ENCODE data around the gene SLC19A1.

The SLC19A1 gene

GRCh38 chr21:45494851-45495680 lies 47.2 kb downstream of the SLC19A1 start:
- H3K4me3 ChIP-seq (replicated peaks in 1 of 2; ENCODE audit: low read depth in 2 of 2, low read length in 2 of 2), result no peak overlapping the region
- TF ChIP-seq, protein P1, sequence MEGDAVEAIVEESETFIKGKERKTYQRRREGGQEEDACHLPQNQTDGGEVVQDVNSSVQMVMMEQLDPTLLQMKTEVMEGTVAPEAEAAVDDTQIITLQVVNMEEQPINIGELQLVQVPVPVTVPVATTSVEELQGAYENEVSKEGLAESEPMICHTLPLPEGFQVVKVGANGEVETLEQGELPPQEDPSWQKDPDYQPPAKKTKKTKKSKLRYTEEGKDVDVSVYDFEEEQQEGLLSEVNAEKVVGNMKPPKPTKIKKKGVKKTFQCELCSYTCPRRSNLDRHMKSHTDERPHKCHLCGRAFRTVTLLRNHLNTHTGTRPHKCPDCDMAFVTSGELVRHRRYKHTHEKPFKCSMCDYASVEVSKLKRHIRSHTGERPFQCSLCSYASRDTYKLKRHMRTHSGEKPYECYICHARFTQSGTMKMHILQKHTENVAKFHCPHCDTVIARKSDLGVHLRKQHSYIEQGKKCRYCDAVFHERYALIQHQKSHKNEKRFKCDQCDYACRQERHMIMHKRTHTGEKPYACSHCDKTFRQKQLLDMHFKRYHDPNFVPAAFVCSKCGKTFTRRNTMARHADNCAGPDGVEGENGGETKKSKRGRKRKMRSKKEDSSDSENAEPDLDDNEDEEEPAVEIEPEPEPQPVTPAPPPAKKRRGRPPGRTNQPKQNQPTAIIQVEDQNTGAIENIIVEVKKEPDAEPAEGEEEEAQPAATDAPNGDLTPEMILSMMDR (IDR thresholded peaks at IDR 0.05; ENCODE audit: low read depth, low read length), result no peak
- DNase-seq (ENCODE audit: low read depth in 2 of 2), result no peak

DNA sequence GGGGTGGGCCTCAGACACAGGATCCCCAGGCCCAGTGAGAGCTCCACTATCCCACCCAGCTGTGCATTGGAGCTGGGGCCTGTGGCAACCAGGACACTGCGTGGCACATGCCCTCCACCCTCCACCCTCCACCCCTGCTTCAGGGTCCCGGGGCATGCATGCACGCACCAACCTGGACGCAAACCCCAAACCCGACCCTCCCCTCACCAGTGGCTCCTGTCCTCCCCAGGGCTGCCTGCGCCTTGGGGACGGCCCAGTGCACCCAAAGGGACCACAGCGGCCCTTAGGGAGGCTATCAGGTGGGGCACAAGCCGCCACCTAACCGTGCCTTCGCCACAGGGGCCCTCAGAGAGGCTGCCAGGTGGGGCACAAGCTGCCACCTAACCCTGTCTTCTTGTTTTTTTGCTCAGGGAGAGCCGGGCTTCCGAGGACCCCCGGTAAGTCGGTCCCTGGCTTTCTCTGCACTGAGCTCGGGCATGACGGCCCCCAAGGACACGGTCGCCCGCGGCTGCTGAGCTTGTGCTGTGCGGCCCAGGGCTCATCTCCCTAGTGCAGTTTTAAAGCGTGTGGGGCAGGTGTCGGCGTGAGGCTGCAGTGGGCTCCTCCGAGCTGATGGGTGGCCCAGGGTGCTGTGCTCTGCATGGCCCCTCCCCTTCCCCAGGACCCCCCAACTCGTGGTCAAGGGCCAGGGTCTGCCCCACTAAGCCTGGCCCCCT lies 47.9 kb downstream of the SLC19A1 start:
- TF ChIP-seq, protein P1 (IDR thresholded peaks at IDR 0.05; ENCODE audit: low read depth, low read length), result no peak
- H3K4me3 ChIP-seq (replicated peaks in 1 of 2; ENCODE audit: low read depth in 2 of 2, low read length in 2 of 2), result no peak overlapping the region
- DNase-seq (ENCODE audit: low read depth in 2 of 2), result no peak

GRCh38 chr21:45493401-45494001 lies 48.7 kb downstream of the SLC19A1 start:
- TF ChIP-seq, protein P1 (IDR thresholded peaks at IDR 0.05; ENCODE audit: low read depth, low read length), result no peak
- no peak for DNase-seq (ENCODE audit: low read depth in 2 of 2)
- H3K4me3 ChIP-seq (replicated peaks in 1 of 2; ENCODE audit: low read depth in 2 of 2, low read length in 2 of 2), result no peak overlapping the region

- DNase-seq (ENCODE audit: low read depth in 2 of 2), result no peak
- TF ChIP-seq, protein P1 (IDR thresholded peaks at IDR 0.05; ENCODE audit: low read depth, low read length), result no peak
- no peak overlapping the region for H3K4me3 ChIP-seq (replicated peaks in 1 of 2; ENCODE audit: low read depth in 2 of 2, low read length in 2 of 2)
These were observed 49.5 kb downstream of the SLC19A1 start for GRCh38 chr21:45492765-45493164.

- TF ChIP-seq, protein P1 (IDR thresholded peaks at IDR 0.05; ENCODE audit: low read depth, low read length), result no peak
- DNase-seq (ENCODE audit: low read depth in 2 of 2), result no peak
- H3K4me3 ChIP-seq (replicated peaks in 1 of 2; ENCODE audit: low read depth in 2 of 2, low read length in 2 of 2), result no peak overlapping the region
These were observed 50.6 kb downstream of the SLC19A1 start for GRCh38 chr21:45491623-45492022.

- no peak overlapping the region for H3K4me3 ChIP-seq (replicated peaks in 1 of 2; ENCODE audit: low read depth in 2 of 2, low read length in 2 of 2)
- DNase-seq (ENCODE audit: low read depth in 2 of 2), result no peak
- TF ChIP-seq, protein P1 (IDR thresholded peaks at IDR 0.05; ENCODE audit: low read depth, low read length), result no peak
These were observed 51.2 kb downstream of the SLC19A1 start for GRCh38 chr21:45491056-45491455.
